NCI-H446 (cell line): Measurements from ENCODE around the gene GIPC3.

Experiments used
- DNase-seq, 2 experiments: peaks; one replicate each; lab custom pipeline; 2025; lab: John Stamatoyannopoulos, UW

Gene GIPC3

GRCh38 chr19:3585301-3586126 lies at the start of gene GIPC3:
Gene GIPC3, plus strand, starts transcription at chr19:3585478. Its CDS starts 120 bp downstream, at chr19:3585598.
- DNase-seq: no peak

GRCh38 chr19:3535563-3535965 lies 49.7 kb upstream of the GIPC3 start:
- no peak for DNase-seq

DNA sequence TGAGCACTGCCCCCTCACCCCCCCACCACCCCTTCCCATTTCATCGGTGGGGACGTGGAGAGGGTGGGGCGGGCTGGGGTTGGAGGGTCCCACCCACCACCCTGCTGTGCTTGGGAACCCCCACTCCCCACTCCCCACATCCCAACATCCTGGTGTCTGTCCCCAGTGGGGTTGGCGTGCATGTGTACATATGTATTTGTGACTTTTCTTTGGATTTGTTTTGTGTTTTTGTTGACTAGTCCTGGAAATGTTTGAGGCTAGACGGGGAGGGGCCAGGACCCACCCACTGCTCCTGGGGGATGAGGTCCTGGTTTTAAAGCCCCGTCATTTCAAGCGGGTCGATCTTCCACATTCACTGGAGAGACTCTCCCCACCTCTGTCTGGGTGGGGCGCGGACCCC lies 49.3 kb upstream of the GIPC3 start:
- no peak for DNase-seq

DNA sequence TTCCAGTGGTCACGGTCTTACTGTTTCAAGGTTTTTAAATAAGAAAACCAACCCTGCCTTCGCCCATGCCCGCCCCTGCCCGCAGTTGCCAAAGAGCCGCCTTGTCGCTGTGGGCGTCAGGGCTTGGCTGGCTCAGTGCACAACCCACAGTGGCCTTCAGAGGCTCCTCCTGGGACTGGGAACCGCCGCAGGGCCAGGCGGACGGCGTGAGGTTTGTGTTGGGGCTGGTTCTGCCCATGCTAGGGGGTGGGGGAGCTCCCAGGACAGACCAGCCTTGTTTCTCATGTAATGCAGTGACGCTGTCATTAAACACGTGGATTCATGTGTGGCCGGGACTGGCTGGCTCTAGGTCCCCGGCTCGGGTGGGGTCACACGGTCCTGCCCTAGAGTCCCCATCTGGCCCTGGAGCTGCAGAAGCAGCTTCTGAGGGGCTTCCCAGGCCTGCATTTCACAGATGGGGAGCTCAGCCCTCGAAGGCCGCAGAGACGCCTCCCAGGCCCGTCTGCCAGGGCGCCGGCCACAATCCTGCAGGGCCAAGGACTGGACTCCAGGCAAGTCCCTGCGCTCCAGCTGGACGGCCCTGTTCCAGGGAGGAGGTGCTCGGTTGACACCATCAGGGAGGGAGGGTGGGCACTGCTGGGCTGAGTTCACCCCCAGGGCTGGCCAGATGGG lies 48.7 kb upstream of the GIPC3 start:
- DNase-seq: no peak

DNA sequence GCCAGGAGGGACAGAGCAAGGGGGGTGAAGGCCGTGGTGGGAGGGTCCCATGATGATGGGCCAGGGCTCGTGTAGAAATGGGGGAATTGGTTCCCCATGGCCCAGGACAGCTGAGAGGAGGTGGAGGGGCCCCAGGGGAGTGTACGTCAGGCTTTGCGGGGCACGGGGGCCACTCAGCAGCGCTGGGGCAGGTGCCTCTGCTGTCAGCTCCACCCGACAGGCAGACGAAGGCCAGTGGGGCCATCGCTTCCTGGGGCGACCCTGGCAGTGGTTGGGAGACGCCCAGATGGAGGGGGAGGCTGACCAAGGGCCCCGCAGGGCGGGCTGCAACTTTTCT lies 48.2 kb upstream of the GIPC3 start:
- no peak for DNase-seq

GRCh38 chr19:3537438-3538240 lies 47.6 kb upstream of the GIPC3 start:
- no peak for DNase-seq

GRCh38 chr19:3538258-3538929 lies 46.9 kb upstream of the GIPC3 start:
- DNase-seq: no peak

DNA sequence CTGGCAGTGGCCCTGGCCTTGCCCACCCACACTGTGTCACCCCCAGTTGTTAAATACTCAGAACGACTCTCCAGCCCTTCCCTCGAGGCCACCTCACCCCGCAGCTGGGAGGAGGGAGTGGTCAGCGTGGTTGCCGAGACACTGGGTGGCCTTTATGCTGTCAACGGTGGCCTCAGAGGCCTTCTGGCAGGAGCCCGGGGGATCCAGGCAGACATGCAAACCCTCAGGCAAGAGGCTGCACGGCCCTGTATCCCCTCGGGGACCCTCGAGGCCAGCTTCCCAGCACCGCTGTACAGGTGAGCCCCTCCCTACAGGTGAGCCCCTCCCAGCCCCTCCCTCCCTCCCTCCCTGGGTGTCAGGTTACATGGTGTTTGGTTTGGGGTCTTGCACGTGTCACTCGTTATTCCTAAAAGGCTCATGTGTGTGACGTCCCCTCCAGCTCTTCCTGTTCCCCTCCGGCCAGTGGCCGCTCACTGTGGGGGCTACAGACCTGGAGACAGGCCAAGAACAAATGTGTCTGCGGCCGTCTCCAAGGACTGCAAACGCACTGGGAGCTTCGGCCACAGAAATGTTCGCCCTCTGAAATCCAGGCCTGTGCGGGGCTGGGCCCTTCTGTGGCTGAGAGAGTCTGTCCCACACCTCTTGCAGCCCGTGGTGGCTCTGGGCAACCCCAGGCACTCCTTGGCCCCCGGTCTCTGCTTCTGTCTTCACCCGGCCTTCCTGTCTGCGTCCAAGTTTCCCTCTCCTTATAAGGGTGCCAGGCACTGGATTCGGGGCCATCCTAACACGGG lies 46.1 kb upstream of the GIPC3 start, which contains the start of gene TEKTIP1:
Gene TEKTIP1 (plus strand): TSS at position 210 of the 791 bp plus-strand sequence. CDS start 4 bp downstream, at position 214.
- DNase-seq: no peak

- no peak for DNase-seq
Measured at GRCh38 chr19:3539756-3540118, 45.5 kb upstream of the GIPC3 start.

DNA sequence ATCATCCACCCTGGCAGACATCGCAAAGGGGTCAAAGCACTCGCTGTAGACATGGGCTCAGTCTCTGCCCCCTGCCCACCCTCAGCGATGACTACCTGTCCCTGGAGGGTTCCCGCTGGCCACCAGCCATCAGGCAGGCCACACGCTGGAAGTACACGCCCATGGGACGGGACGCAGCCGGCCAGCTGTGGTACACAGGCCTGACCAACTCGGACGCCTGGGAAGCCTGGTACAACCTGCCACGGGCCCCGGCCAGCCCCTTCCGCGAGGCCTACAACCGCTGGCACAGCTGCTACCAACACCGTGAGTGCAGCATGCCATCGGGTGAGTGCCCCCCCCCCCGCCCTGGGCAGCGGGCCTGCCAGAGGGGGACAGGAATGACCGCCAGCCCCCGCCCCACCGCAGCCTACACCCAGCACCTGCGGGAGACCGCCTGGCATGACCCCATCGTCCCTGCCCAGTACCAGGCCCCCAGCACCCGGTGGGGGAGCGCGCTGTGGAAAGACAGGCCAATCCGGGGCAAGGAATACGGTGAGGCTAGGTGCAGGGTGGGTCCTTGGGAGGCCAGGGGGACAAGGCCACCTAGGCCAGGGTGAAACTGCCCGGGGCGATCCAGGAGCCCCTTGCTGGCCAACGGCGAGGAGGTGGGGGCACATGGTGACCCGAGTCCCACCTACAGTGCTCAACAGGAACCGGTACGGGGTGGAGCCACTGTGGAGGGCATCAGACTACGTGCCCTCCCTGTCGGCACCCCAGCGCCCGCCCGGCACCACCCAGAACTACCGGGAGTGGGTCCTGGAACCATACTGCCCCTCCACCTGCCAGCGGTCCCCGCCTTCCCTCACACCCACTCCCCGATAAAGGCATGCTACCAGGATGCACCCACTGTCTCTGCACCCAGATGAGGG lies 41.9 kb upstream of the GIPC3 start:
- DNase-seq: no peak

DNA sequence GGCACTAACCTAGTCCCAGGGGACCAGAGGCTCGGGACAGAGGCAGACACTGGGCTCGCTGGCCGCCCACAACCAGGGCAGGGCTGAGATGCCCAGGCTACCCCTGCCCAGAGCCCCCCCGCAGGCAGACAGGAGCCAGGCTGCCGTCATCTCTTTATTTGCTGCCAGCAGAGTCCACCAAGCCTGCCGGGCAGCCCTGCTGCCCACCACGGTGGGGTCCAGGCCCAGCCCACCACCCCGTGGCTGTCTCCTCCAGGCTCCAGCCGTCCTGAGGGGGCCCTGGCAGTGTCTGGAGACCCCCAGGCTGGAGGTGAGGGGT lies 41.3 kb upstream of the GIPC3 start:
- no peak for DNase-seq

DNA sequence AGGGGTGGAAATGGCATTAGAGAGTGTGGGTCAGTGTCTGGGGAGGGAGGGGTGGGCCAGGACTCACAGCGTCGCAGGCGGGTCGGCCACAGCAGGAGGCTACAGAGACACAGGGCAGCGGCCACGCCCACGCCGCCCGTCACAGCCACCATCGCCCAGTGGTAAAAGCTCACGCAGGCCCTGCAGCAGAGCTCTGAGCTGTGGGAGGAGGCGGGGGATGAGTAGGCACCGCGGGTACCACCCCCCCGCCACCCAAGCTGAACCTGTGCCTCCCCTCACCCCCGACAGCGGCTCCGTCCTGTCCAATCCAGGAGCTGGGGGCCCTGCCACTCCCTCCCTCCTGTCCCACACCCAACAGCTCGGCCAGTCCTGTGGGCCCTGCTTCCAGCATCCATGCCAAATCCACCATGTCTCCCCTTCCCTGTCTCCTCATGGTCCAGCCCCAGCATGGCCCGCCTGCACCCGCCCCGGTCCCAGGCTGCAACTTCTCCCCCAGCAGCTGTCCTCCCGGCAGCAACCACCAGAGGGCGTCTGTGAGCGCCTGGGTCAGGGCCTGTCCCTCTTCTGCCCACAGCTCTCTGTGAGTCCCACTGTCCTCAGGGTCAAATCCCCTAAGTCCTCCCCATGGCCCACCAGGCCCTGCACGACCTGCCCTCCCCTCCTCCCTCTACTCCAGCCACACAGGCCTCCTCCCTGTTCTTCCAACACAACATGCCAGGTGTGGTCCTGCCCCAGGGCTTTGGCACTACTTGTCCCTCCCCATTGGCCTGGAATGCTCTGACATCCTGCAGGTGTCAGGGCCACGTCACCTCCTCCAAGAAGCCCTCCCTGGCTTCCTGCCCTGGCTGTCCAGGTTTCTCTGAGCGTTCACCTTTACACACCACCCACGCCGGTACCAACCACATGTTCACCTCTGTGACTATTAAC lies 40.3 kb upstream of the GIPC3 start:
- peak in 1 of 2 experiments; percentile 52 for DNase-seq

GRCh38 chr19:3545669-3546034 lies 39.6 kb upstream of the GIPC3 start:
- no peak for DNase-seq

DNA sequence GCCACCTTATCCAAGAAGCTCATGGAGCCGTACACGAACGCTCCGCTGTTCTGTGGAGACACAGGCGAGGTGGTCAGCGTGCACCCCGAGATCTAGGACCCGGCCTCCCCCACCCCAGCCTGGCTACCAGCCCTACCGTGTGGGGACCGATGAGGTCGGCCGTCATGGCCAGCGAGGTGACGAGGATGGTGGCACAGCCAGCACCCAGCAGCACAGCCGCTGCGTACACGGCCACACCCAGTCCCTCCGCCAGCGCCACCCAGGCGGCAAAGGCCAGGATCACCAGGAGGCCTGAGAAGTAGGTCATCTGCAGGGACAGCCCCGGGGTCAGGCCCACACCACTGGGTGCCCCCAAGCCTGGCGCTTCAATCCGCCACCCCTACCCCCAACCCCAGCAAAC lies 39.2 kb upstream of the GIPC3 start:
- no peak for DNase-seq

- peak in 1 of 2 experiments; percentile 33 for DNase-seq
Measured at GRCh38 chr19:3547301-3547731, 38.0 kb upstream of the GIPC3 start.

GRCh38 chr19:3547767-3548282 lies 37.5 kb upstream of the GIPC3 start:
- no peak for DNase-seq

GRCh38 chr19:3548606-3549005 lies 36.7 kb upstream of the GIPC3 start:
- no peak for DNase-seq

- DNase-seq: no peak
Measured at GRCh38 chr19:3549816-3550215, 35.5 kb upstream of the GIPC3 start.
